Hepatocyte (in vitro differentiated cells): ENCODE measurements around the gene CMSS1.
A peak's percentile ranks its signal among the peaks of the same experiment; 100 is the strongest.

Source experiments
- CTCF ChIP-seq: fragments of 200-600 bp; sonication (generic); IDR thresholded peaks from 2 replicates; pipeline ENCODE4 v1.5.1; 2016; ENCODE audit warnings: antibody characterized with exemption, mild to moderate bottlenecking; ENCODE audit not compliant: poor library complexity
- EZH2 ChIP-seq: fragments of 200-600 bp; sonication (generic); IDR thresholded peaks from 2 replicates; pipeline ENCODE4 v1.6.1; 2016; ENCODE audit warnings: antibody characterized with exemption, mild to moderate bottlenecking, borderline replicate concordance
- EZH2phosphoT487 ChIP-seq: fragments of 200-600 bp; sonication (generic); IDR thresholded peaks from one replicate; pipeline ENCODE4 v1.6.1; 2018; ENCODE audit warnings: antibody characterized with exemption, mild to moderate bottlenecking, low read depth, moderate library complexity; ENCODE audit not compliant: unreplicated experiment, severe bottlenecking

DNA sequence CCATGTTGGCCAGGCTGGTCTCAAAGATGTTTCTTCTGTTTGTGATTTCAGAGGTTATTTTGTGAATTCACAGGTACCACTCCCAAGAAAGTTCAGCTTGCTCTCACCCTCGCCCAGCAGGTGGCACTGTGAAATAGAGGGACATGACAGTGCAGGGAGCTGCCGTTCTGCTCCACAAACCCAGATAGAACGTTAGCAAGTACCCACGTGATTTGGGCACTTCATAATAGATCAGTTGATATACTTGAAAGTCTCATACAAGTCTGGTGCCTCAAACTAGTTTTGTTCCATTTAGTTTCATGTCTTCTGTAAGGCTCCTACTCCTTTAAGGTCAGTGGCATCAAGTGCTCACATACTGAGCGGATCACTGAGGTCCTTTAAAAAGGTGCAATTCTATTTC is 251.2 kb downstream of the CMSS1 start:
- TF ChIP-seq EZH2, result no peak
- peak; percentile 64 for TF ChIP-seq CTCF
- no peak for TF ChIP-seq EZH2phosphoT487
